Subcutaneous preadipocyte (primary cell): ENCODE data around the gene WASHC2C. TPM values are rescaled to one million over a fixed set of nuclear protein-coding genes. Genes with fewer than 3 reads are reported as not detected.

Source experiments
- small RNA-seq: library from RNA; depleted of rRNA; stranded (forward); fragments of <200 nt; gene quantifications from one replicate; pipeline ENCODE3, GENCODE V24; 2012
- total RNA-seq: library from RNA; depleted of rRNA; stranded (reverse); fragments of >200 nt; gene quantifications from 2 replicates; pipeline ENCODE4 v1.2.3, GENCODE V29; 2012

The WASHC2C gene
- total RNA-seq = 32.7 and 39.3 TPM in 2 replicates

GRCh38 chr10:45726703-45727420 is at the start of gene WASHC2C:
WASHC2C (plus strand) TSS chr10:45727266; CDS start chr10:45727318, 52 bp downstream.

Small RNAs within 50 kb of the gene (small RNA-seq; reads per million reads assigned to genes)
- gene AC012044.1 = not detected

Other genes with a start within 250 kb of the WASHC2C start
- 4.4 and 7.4 TPM in 2 replicates for gene ZFAND4, start 54.5 kb upstream of the WASHC2C start, total RNA-seq
- gene AGAP4, start 120.2 kb downstream of the WASHC2C start, total RNA-seq = 1.8 and 4.5 TPM in 2 replicates
- gene TIMM23, start 245.2 kb downstream of the WASHC2C start, total RNA-seq = 56.7 and 59.2 TPM in 2 replicates